ENCODE data around the gene OTULIN. TPM values are rescaled to one million over a fixed set of nuclear protein-coding genes. Genes with fewer than 3 reads are reported as not detected.

Gene OTULIN
- total and polyA plus RNA-seq, 2 of the 8 experiments (the other 6 are each of a cell fraction or from before 2014, with no cell fraction given): 5.2 to 34.8 TPM

DNA sequence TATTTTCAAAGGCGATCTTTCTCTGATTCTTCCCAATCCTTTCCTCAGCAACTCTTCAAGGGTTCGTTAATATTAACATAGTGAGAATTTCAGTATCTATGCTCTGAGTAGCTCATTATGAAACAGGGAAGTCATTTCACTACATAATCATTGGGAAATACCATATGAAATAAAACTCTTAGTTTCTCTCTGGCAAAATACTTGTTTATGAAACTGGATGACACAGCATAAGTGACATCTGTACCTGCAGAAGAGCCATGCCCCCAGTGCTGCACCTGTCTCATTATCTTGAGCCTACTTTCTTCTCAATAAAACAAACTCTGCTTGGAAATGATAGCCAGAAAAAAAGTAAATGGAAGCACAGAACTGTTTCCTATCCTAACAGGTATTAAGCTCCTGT lies 33.8 kb upstream of the OTULIN start:
- no peak overlapping the region for H3K4me2 ChIP-seq (ENCODE audit: insufficient read depth in 1 of 2, low read depth in 2 of 2, low read length in 2 of 2)
- CTCF ChIA-PET (ENCODE audit: partially characterized antibody): interaction anchor here (1.1 to 1.9 kb wide), 4 partner anchors 8 to 232 kb away, joined by 3 to 10 read pairs (median 3); no protein-coding TSS in a partner anchor
- no peak for TF ChIP-seq GTF2F1 (IDR thresholded peaks at IDR 0.05; ENCODE audit: borderline replicate concordance, low read depth, low read length)
- TF ChIP-seq SP2 (IDR thresholded peaks at IDR 0.05; ENCODE audit: low read length): no peak
- no peak for TF ChIP-seq FOSL1 (IDR thresholded peaks at IDR 0.05; ENCODE audit: insufficient read depth, low read depth, low read length)
- TF ChIP-seq, protein P1, sequence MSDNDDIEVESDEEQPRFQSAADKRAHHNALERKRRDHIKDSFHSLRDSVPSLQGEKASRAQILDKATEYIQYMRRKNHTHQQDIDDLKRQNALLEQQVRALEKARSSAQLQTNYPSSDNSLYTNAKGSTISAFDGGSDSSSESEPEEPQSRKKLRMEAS (IDR thresholded peaks at IDR 0.05): no peak
- TF ChIP-seq TAF7 (optimal IDR thresholded peaks at IDR 0.05; ENCODE audit: borderline replicate concordance, low read depth, low read length): no peak
- TF ChIP-seq SIN3A (conservative IDR thresholded peaks at IDR 0.05 in 1 of 2, IDR thresholded peaks at IDR 0.05 in 1 of 2; ENCODE audit: low read depth in 1 of 2, low read length in 2 of 2): no peak
- no peak for TF ChIP-seq RXRA (IDR thresholded peaks at IDR 0.05; ENCODE audit: insufficient read depth, low read depth, low read length)
- no peak for TF ChIP-seq KDM4A (IDR thresholded peaks at IDR 0.05; ENCODE audit: low read depth, low read length, severe bottlenecking)
- TF ChIP-seq CREB1 (IDR thresholded peaks at IDR 0.05): no peak
- TF ChIP-seq GABPA (IDR thresholded peaks at IDR 0.05; ENCODE audit: borderline replicate concordance, insufficient read depth, low read length): no peak
- no peak for TF ChIP-seq KDM5A (IDR thresholded peaks at IDR 0.05; ENCODE audit: low read length)
- TF ChIP-seq RBBP5 (IDR thresholded peaks at IDR 0.05; ENCODE audit: borderline replicate concordance, low read depth, low read length): no peak
- no peak for TF ChIP-seq KDM1A (IDR thresholded peaks at IDR 0.05; ENCODE audit: borderline replicate concordance, low read length)
- no peak for TF ChIP-seq CBX5 (IDR thresholded peaks at IDR 0.05; ENCODE audit: low read depth, low read length)
- TF ChIP-seq ZNF274 (IDR thresholded peaks at IDR 0.05; ENCODE audit: borderline replicate concordance, extremely low read depth, low read length): no peak

More for the DNA sequence above, 33.8 kb upstream of the OTULIN start:
- Histone ChIP-seq H3K27me3 (replicated peaks in 1 of 4; ENCODE audit: control insufficient read depth in 3 of 4, extremely low read depth in 1 of 4, insufficient read depth in 3 of 4, low read length in 3 of 4) (no peaks in the 10 kb centered on the region), H3K14ac (ENCODE audit: insufficient read length) (no peak overlapping the region), H3K27ac (ENCODE audit: low read depth, low read length) (no peak overlapping the region), H3K36me3 (ENCODE audit: control insufficient read depth in 2 of 4, insufficient read depth in 4 of 4, low read length in 3 of 4) (no peaks in the 10 kb centered on the region), H2BK20ac (ENCODE audit: low read length) (no peak overlapping the region), H3K23ac (ENCODE audit: insufficient read length) (no peak overlapping the region), H4K20me1 (replicated peaks in 1 of 2; ENCODE audit: control insufficient read depth in 1 of 2, insufficient read depth in 2 of 2, low read length in 2 of 2) (no peaks in the 10 kb centered on the region), H2AFZ (ENCODE audit: low read length) (no peak overlapping the region), H3K79me1 (ENCODE audit: low read depth, low read length) (no peaks in the 10 kb centered on the region), H3K4ac (replicated peaks; ENCODE audit: insufficient read length, low read depth, low read length) (no peak overlapping the region), H4K8ac (ENCODE audit: extremely low read depth, insufficient read depth, low read length) (no peak overlapping the region), H3K79me2 (ENCODE audit: control insufficient read depth in 1 of 2, insufficient read depth in 2 of 2, low read length in 2 of 2) (no peaks in the 10 kb centered on the region), H2BK120ac (replicated peaks; ENCODE audit: low read depth, low read length) (no peak overlapping the region), H3K4me3 (ENCODE audit: extremely low read depth in 1 of 4, insufficient read depth in 2 of 4, low read depth in 3 of 4, low read length in 4 of 4) (no peak overlapping the region), H3K18ac (ENCODE audit: extremely low read depth, low read length) (no peak overlapping the region), H4K5ac (ENCODE audit: insufficient read length, low read depth, low read length) (no peak overlapping the region), H2BK5ac (ENCODE audit: low read depth, low read length) (no peak overlapping the region), H3K9me3 (ENCODE audit: insufficient read depth in 2 of 2, low read depth in 1 of 2, low read length in 1 of 2) (no peaks in the 10 kb centered on the region), H3K56ac (replicated peaks; ENCODE audit: insufficient read length, low read depth, low read length) (no peak overlapping the region), H2BK15ac (ENCODE audit: low read length) (no peak overlapping the region), H3K9ac (replicated peaks in 1 of 4; ENCODE audit: extremely low read depth in 1 of 4, low read depth in 3 of 4, low read length in 3 of 4) (no peak overlapping the region), H2BK12ac (ENCODE audit: low read depth, low read length) (no peak overlapping the region), H4K91ac (replicated peaks; ENCODE audit: insufficient read length, low read length) (no peak overlapping the region), H3K23me2 (ENCODE audit: low read depth, low read length) (peaks cover 1% of the 10 kb centered on the region; the same call in 1 of the 2 replicates), H3K4me1 (replicated peaks in 1 of 4; ENCODE audit: control insufficient read depth in 3 of 4, insufficient read depth in 4 of 4, low read length in 3 of 4) (no peaks in the 10 kb centered on the region), H2AK5ac (ENCODE audit: low read depth, low read length) (no peak overlapping the region)
- FAIRE-seq (no peak), DNase-seq (ENCODE audit: low read depth in 1 of 2, low spot score in 2 of 2) (no peak)
- 78% methylated on average over 2 of the region's 2 CpGs; no CpG with 5 or more reads in 1 of the 2 experiments for WGBS, 2 experiments (ENCODE audit: extremely low coverage in 1 of 2, insufficient coverage in 1 of 2, insufficient read length in 1 of 2, insufficient replicate concordance in 2 of 2, low coverage in 1 of 2, low lambda C conversion rate in 2 of 2, missing lambda C conversion rate in 1 of 2)
- POLR2A ChIA-PET (ENCODE audit: partially characterized antibody): no interaction called here
